Tibial nerve (tissue), 4 donors: ENCODE data around the gene NOP16.
A peak's percentile ranks its signal among the peaks of the same experiment; 100 is the strongest.

Source experiments
- EP300 ChIP-seq, 2 donors: sonication (generic); formaldehyde crosslinking; IDR thresholded peaks; one replicate each; pipeline ENCODE4 v1.6.1; 2017; ENCODE audit warnings: antibody characterized with exemption in 2 of 2, mild to moderate bottlenecking in 1 of 2
- POLR2A ChIP-seq, 2 donors: fragments of 450-650 bp; IDR thresholded peaks; one replicate each; pipeline ENCODE4 v1.6.1; 2017; ENCODE audit warnings: antibody characterized with exemption in 2 of 2, mild to moderate bottlenecking in 2 of 2, moderate library complexity in 2 of 2
- TF ChIP-seq, protein P1 (sequence below), 5 experiments: fragments of 200-600 bp in 3 of 5; fragments of 450-650 bp in 2 of 5; sonication (generic) in 3 of 5; IDR thresholded peaks; one replicate each; pipeline ENCODE4 v1.5.1; 2016 to 2019; ENCODE audit warnings: antibody characterized with exemption in 5 of 5, mild to moderate bottlenecking in 3 of 5, moderate library complexity in 2 of 5

DNA sequence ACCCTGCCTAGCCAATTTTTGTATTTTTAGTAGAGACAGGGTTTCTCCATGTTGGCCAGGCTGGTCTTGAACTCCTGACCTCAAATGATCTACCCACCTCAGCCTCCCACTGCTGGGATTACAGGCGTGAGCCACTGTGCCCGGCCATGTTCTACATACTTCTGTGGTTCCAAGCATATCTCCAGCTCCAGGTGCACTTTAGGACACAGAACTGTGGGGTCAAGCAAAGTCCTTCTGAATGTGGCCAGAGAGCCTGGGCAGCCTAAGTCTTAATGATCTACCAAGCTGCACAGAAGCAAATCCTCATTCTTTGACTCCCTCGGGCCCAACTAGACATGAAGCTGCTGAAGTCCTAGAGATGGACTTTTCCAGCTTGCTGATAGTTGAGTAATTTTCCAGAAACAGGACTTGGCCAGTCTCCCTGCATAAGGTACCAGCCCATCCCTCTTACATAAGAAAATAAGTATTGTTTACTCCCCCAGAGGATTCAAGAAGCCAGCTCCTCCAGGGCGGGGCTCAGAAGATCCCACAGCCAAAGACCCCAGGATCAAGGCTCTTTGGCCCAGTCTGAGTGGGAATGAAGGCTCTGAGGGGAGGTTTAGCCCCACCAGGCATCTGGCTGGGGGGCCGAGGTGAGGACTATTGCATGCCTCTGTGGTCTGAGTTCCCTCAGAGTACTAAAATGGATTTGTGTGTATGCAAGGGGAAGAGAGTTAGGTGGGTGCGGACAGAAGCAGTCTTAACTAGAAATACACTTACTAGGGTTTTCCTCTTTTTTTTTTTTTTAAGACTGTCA, 19.3 kb upstream of the NOP16 start:
- TF ChIP-seq, protein P1, sequence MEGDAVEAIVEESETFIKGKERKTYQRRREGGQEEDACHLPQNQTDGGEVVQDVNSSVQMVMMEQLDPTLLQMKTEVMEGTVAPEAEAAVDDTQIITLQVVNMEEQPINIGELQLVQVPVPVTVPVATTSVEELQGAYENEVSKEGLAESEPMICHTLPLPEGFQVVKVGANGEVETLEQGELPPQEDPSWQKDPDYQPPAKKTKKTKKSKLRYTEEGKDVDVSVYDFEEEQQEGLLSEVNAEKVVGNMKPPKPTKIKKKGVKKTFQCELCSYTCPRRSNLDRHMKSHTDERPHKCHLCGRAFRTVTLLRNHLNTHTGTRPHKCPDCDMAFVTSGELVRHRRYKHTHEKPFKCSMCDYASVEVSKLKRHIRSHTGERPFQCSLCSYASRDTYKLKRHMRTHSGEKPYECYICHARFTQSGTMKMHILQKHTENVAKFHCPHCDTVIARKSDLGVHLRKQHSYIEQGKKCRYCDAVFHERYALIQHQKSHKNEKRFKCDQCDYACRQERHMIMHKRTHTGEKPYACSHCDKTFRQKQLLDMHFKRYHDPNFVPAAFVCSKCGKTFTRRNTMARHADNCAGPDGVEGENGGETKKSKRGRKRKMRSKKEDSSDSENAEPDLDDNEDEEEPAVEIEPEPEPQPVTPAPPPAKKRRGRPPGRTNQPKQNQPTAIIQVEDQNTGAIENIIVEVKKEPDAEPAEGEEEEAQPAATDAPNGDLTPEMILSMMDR (IDR thresholded peaks at IDR 0.05), result no peak
- TF ChIP-seq EP300 (IDR thresholded peaks at IDR 0.05) (peak in 1 of 2 donors; percentile 63), POLR2A (IDR thresholded peaks at IDR 0.05) (no peak)
